Measurements from ENCODE around the gene DDX3X. TPM values are rescaled to one million over a fixed set of nuclear protein-coding genes. Genes with fewer than 3 reads are reported as not detected.

DDX3X gene
- polyA plus RNA-seq, 1 of the 3 experiments (the other 2 are of a cell fraction): 30.9 TPM

DNA sequence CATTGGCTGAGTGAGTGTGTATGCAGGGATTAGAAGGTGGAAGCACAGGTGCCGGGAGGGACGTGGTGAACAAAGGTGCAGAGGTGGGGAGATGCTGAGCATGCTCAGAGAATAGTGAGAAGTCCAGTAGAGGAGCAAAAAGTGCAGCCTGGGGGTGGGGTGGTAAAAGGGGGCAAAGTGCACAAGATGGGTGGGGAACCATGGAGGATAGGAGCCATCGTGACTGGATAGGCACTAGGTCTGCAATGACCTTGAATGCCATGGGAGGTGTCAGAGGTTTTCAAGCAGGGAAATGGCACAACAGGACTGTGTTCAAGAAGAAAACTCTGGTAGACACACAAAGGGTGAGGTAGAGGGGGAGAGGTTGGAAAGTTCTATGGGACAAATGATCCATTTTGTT, 6.6 kb upstream of the DDX3X start:
- Histone ChIP-seq H3K4me3 (ENCODE audit: low read depth in 2 of 2, low read length in 1 of 2) (no peak overlapping the region), H3K4me2 (no peak overlapping the region), H4K20me1 (ENCODE audit: insufficient read depth) (no peaks in the 10 kb centered on the region), H2AFZ (ENCODE audit: low read depth) (no peak overlapping the region), H3K9ac (no peak overlapping the region), H3K27ac (ENCODE audit: low read depth in 2 of 2, low read length in 1 of 2) (no peak overlapping the region), H3K9me2 (no peaks in the 10 kb centered on the region), H3K9me3 (no peaks in the 10 kb centered on the region), H3K36me3 (replicated peaks in 1 of 2; ENCODE audit: control insufficient read depth in 1 of 2, insufficient read depth in 2 of 2, low read length in 1 of 2) (no peaks in the 10 kb centered on the region), H3K4me1 (ENCODE audit: control insufficient read depth in 1 of 2, insufficient read depth in 2 of 2, low read depth in 1 of 2, low read length in 1 of 2) (peaks cover 0 to 8% of the 10 kb centered on the region in 2 experiments; a peak in 1 of 4 replicates), H3K79me2 (ENCODE audit: insufficient read depth) (no peaks in the 10 kb centered on the region), H3K27me3 (ENCODE audit: insufficient read depth) (no peaks in the 10 kb centered on the region), H3F3A (replicated peaks; ENCODE audit: insufficient read depth) (no peaks in the 10 kb centered on the region)
- DNase-seq: no peak
- 91% methylated on average over 3 of the region's 3 CpGs for WGBS (ENCODE audit: low lambda C conversion rate)
- ChIA-PET POLR2A (no interaction called here), CTCF (no interaction called here)
- TF ChIP-seq NFIC (IDR thresholded peaks at IDR 0.05; ENCODE audit: borderline replicate concordance): no peak
- no peak for TF ChIP-seq YY1 (IDR thresholded peaks at IDR 0.05; ENCODE audit: low read depth)
- no peak for TF ChIP-seq SIN3A (IDR thresholded peaks at IDR 0.05; ENCODE audit: borderline replicate concordance, low read depth, low read length)
- TF ChIP-seq TEAD4 (IDR thresholded peaks at IDR 0.05; ENCODE audit: borderline replicate concordance, insufficient read depth): no peak
- TF ChIP-seq, protein P1, sequence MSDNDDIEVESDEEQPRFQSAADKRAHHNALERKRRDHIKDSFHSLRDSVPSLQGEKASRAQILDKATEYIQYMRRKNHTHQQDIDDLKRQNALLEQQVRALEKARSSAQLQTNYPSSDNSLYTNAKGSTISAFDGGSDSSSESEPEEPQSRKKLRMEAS (IDR thresholded peaks at IDR 0.05; ENCODE audit: low read depth): no peak
- TF ChIP-seq FOSL2 (IDR thresholded peaks at IDR 0.05; ENCODE audit: borderline replicate concordance, low read depth): no peak
- TF ChIP-seq MEF2A (IDR thresholded peaks at IDR 0.05; ENCODE audit: borderline replicate concordance, low read depth): no peak
- TF ChIP-seq RAD21 (IDR thresholded peaks at IDR 0.05; ENCODE audit: low read length): no peak
- no peak for TF ChIP-seq RXRA (IDR thresholded peaks at IDR 0.05; ENCODE audit: borderline replicate concordance, low read depth)
- TF ChIP-seq RCOR1 (IDR thresholded peaks at IDR 0.05; ENCODE audit: low read length): no peak
- TF ChIP-seq, protein P2, sequence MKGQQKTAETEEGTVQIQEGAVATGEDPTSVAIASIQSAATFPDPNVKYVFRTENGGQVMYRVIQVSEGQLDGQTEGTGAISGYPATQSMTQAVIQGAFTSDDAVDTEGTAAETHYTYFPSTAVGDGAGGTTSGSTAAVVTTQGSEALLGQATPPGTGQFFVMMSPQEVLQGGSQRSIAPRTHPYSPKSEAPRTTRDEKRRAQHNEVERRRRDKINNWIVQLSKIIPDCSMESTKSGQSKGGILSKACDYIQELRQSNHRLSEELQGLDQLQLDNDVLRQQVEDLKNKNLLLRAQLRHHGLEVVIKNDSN (IDR thresholded peaks at IDR 0.05; ENCODE audit: borderline replicate concordance, low read depth): no peak
- no peak for TF ChIP-seq POLR2AphosphoS5 (IDR thresholded peaks at IDR 0.05; ENCODE audit: low read depth, low read length)
- no peak for TF ChIP-seq TAF1 (IDR thresholded peaks at IDR 0.05; ENCODE audit: borderline replicate concordance, low read depth, low read length)
- no peak for TF ChIP-seq MXI1 (IDR thresholded peaks at IDR 0.05; ENCODE audit: low read depth, low read length)
- TF ChIP-seq CHD2 (IDR thresholded peaks at IDR 0.05; ENCODE audit: low read length, partially characterized antibody): no peak
- no peak for TF ChIP-seq SMC3 (IDR thresholded peaks at IDR 0.05; ENCODE audit: low read depth, low read length)
- no peak for TF ChIP-seq JUND (IDR thresholded peaks at IDR 0.05)
- TF ChIP-seq, protein P3, sequence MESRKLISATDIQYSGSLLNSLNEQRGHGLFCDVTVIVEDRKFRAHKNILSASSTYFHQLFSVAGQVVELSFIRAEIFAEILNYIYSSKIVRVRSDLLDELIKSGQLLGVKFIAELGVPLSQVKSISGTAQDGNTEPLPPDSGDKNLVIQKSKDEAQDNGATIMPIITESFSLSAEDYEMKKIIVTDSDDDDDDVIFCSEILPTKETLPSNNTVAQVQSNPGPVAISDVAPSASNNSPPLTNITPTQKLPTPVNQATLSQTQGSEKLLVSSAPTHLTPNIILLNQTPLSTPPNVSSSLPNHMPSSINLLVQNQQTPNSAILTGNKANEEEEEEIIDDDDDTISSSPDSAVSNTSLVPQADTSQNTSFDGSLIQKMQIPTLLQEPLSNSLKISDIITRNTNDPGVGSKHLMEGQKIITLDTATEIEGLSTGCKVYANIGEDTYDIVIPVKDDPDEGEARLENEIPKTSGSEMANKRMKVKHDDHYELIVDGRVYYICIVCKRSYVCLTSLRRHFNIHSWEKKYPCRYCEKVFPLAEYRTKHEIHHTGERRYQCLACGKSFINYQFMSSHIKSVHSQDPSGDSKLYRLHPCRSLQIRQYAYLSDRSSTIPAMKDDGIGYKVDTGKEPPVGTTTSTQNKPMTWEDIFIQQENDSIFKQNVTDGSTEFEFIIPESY (IDR thresholded peaks at IDR 0.05; ENCODE audit: borderline replicate concordance, low read depth): no peak
- TF ChIP-seq, protein P4, sequence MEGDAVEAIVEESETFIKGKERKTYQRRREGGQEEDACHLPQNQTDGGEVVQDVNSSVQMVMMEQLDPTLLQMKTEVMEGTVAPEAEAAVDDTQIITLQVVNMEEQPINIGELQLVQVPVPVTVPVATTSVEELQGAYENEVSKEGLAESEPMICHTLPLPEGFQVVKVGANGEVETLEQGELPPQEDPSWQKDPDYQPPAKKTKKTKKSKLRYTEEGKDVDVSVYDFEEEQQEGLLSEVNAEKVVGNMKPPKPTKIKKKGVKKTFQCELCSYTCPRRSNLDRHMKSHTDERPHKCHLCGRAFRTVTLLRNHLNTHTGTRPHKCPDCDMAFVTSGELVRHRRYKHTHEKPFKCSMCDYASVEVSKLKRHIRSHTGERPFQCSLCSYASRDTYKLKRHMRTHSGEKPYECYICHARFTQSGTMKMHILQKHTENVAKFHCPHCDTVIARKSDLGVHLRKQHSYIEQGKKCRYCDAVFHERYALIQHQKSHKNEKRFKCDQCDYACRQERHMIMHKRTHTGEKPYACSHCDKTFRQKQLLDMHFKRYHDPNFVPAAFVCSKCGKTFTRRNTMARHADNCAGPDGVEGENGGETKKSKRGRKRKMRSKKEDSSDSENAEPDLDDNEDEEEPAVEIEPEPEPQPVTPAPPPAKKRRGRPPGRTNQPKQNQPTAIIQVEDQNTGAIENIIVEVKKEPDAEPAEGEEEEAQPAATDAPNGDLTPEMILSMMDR (IDR thresholded peaks at IDR 0.05): no peak
- no peak for TF ChIP-seq EP300 (IDR thresholded peaks at IDR 0.05; ENCODE audit: borderline replicate concordance in 1 of 2, low read depth in 1 of 2, low read length in 1 of 2)
